ENCODE data around the gene IL31.

DNA sequence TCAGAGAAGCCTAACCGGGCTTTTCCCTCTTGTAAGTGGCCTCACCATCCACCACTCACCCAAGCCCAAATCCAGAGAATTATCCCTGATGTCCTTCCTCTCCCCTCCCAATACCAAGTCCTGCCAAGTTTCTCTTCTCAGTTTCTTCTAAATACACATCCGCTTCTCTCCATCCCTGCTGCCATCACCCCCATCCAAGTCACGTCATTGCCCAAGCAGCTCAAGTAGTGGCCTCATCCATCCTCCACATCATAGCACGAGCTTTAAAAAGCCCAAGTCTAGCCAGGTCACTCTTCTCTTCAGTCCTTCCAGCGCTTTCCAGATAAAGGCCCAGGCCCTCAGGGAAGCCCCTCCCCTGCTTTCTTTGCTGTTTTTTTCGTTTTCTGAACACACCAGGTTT, 25.4 kb downstream of the IL31 start:
- TF ChIP-seq RAD21 (conservative IDR thresholded peaks at IDR 0.05 in 1 of 2, IDR thresholded peaks at IDR 0.05 in 1 of 2) (no peak), HDAC2 (IDR thresholded peaks at IDR 0.05) (no peak), EHMT2 (IDR thresholded peaks at IDR 0.05; ENCODE audit: low read depth) (no peak), POLR2A (IDR thresholded peaks at IDR 0.05; ENCODE audit: low read length) (no peak), SREBF2 (IDR thresholded peaks at IDR 0.05) (no peak), MAFK (IDR thresholded peaks at IDR 0.05; ENCODE audit: partially characterized antibody) (no peak)
- TF ChIP-seq, protein P1, sequence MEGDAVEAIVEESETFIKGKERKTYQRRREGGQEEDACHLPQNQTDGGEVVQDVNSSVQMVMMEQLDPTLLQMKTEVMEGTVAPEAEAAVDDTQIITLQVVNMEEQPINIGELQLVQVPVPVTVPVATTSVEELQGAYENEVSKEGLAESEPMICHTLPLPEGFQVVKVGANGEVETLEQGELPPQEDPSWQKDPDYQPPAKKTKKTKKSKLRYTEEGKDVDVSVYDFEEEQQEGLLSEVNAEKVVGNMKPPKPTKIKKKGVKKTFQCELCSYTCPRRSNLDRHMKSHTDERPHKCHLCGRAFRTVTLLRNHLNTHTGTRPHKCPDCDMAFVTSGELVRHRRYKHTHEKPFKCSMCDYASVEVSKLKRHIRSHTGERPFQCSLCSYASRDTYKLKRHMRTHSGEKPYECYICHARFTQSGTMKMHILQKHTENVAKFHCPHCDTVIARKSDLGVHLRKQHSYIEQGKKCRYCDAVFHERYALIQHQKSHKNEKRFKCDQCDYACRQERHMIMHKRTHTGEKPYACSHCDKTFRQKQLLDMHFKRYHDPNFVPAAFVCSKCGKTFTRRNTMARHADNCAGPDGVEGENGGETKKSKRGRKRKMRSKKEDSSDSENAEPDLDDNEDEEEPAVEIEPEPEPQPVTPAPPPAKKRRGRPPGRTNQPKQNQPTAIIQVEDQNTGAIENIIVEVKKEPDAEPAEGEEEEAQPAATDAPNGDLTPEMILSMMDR (IDR thresholded peaks at IDR 0.05) = no peak
- TF ChIP-seq, protein P2, sequence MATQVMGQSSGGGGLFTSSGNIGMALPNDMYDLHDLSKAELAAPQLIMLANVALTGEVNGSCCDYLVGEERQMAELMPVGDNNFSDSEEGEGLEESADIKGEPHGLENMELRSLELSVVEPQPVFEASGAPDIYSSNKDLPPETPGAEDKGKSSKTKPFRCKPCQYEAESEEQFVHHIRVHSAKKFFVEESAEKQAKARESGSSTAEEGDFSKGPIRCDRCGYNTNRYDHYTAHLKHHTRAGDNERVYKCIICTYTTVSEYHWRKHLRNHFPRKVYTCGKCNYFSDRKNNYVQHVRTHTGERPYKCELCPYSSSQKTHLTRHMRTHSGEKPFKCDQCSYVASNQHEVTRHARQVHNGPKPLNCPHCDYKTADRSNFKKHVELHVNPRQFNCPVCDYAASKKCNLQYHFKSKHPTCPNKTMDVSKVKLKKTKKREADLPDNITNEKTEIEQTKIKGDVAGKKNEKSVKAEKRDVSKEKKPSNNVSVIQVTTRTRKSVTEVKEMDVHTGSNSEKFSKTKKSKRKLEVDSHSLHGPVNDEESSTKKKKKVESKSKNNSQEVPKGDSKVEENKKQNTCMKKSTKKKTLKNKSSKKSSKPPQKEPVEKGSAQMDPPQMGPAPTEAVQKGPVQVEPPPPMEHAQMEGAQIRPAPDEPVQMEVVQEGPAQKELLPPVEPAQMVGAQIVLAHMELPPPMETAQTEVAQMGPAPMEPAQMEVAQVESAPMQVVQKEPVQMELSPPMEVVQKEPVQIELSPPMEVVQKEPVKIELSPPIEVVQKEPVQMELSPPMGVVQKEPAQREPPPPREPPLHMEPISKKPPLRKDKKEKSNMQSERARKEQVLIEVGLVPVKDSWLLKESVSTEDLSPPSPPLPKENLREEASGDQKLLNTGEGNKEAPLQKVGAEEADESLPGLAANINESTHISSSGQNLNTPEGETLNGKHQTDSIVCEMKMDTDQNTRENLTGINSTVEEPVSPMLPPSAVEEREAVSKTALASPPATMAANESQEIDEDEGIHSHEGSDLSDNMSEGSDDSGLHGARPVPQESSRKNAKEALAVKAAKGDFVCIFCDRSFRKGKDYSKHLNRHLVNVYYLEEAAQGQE (IDR thresholded peaks at IDR 0.05) = no peak
